Activated CD8-positive, alpha-beta memory T cell treated with anti-CD3 and anti-CD28 coated beads for 48 hours (primary cell): ENCODE results near the gene CADPS.

Source experiments
- DNase-seq, 3 experiments: peaks; one replicate each; pipeline ENCODE4 v3.0.0-alpha.2; 2020; ENCODE audit warnings: low read depth in 2 of 3, low spot score in 2 of 3

CADPS gene

DNA sequence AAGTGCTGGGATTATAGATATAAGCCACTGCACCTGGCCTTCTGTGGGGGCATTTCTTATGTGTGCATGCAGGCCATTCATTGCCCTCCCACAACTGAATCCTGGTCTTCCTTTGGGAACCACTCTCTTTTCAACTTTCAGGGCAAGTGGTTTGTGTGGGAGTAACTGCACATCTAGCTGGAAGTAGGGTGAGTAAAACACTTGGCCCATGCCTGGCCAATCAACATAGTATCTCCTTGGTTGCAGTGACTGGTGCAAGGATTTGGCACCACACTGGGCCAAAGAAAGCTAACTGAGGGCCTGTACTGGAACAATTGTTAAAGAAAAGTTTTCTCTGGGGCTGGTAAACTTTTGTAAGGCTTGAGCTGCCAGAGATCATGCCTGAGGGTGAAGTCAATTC lies 312.6 kb downstream of the CADPS start:
- DNase-seq = no peak

- no peak for DNase-seq
Observed at GRCh38 chr3:62562017-62562416, 313.2 kb downstream of the CADPS start.

GRCh38 chr3:62559831-62560445 lies 315.3 kb downstream of the CADPS start:
- no peak for DNase-seq

- DNase-seq = no peak
Observed at GRCh38 chr3:62558549-62559112, 316.6 kb downstream of the CADPS start.

DNA sequence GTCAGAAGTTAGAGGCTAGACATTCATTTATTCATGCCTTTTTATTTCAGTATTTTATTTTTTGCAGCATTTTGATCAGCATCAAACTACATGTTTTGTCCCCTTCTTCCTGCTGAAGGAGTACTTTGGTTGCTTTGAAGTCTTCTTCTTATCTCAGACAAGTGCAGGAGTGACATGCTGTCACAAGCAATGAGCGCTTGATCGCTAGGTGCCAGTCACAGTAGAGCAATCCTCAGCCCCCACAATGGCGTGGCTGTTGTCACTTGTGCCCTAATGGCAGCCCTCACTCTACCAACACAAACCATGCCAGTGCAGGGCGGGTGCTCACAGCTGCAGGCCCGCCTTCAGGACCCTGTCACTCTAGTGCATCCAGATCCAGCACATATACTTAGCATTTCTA lies 317.2 kb downstream of the CADPS start:
- DNase-seq = no peak

DNA sequence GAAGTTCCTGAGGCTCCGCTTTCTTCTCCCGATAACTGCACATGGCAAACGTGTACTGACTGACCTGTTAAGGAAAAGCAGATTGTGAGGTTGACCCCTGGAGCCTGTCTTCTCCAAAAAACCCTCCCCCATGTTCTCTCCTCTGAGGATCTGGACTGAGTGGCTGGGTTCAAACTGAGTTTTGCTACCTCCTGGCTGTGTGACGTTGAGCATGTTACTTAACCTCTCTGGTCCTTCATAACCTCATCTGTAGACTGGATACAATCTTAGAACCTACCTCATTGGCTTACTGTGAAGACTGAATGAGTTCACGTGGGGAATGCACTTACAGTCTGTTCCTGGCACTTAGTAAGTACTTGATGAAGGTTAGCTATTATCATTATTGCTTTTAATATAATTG lies 317.8 kb downstream of the CADPS start:
- DNase-seq = no peak

- no peak for DNase-seq
Observed at GRCh38 chr3:62556121-62556815, 318.9 kb downstream of the CADPS start.

DNA sequence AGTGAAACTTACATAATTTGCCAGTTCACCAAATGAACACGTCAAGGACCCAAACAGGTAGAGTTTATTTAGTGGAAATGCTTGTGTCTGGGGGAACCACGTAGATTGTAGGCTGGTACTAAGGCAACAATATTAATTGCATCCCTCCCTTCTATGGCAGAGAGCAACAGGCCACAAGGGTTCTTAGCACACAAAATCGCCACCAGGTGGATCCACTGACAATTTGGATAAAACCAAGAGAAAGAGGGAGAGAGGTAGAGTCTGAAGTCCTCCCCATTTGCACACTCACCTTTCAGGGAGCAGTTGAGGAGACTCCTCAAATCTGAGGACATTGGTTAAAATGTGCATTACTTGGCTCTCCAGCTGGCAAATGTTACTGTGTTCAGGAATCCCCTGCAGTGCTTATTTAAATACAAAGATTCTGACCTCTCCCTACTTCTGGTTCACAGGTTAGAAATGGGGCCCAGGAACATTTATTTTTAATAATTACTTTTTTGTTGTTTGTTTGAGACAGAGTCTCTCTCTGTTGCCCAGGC lies 320.9 kb downstream of the CADPS start:
- no peak for DNase-seq

DNA sequence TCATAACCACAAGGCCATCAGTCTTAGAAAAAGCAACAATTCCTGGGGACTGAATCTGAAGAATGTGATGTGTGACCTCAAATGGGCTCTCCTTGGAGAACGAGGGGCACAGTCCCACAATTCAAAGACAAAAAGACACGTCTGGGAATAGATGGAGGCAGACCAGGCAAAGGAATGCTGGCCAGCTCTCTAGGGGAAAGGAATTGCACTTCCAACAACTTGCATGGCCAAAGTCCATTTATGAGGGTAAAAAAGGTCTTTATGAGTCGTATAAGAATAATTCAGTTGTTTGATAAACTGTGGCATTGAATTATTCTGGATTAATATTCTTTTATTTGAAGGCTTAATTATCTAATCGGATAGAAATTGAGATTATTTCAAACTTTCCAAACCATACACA lies 321.4 kb downstream of the CADPS start:
- no peak for DNase-seq

GRCh38 chr3:62551556-62551955 lies 323.7 kb downstream of the CADPS start:
- no peak for DNase-seq

GRCh38 chr3:62550439-62550838 lies 324.8 kb downstream of the CADPS start:
- no peak for DNase-seq

DNA sequence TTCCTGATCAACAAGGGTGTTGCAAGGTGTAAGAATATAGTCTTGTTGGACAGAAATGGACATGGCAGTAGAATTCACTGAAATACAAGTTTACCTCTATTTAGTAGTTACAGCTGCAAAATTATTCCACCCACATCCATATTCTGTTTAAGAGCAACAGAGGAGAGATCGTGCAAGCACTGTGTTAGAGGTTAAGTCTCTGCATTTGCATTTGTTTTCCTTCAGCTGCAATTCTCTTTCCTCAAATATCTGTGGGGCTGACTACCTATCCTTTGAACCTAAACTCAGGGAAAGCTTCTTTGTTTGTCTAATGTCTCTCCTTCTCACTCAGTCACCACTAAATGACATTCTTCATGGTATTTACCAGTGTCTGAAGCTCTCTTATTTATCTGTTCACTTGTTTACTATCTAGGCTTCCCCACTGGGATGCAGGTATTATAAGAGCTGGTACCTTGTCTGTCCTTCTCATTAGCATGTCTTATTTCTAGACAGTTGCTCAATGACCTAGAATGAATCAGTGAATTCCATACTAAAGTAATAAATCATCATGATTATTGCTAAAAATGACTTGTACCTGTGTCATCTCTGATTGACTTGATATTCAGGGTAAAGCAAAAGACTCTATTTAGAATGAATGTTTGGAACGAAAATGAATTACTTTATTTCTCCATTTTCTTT lies 326.5 kb downstream of the CADPS start:
- DNase-seq = no peak

- no peak for DNase-seq
Observed at GRCh38 chr3:62546266-62546665, 328.9 kb downstream of the CADPS start.

- no peak for DNase-seq
Observed at GRCh38 chr3:62542185-62542584, 333.0 kb downstream of the CADPS start.

GRCh38 chr3:62539762-62540161 lies 335.5 kb downstream of the CADPS start:
- DNase-seq = no peak

DNA sequence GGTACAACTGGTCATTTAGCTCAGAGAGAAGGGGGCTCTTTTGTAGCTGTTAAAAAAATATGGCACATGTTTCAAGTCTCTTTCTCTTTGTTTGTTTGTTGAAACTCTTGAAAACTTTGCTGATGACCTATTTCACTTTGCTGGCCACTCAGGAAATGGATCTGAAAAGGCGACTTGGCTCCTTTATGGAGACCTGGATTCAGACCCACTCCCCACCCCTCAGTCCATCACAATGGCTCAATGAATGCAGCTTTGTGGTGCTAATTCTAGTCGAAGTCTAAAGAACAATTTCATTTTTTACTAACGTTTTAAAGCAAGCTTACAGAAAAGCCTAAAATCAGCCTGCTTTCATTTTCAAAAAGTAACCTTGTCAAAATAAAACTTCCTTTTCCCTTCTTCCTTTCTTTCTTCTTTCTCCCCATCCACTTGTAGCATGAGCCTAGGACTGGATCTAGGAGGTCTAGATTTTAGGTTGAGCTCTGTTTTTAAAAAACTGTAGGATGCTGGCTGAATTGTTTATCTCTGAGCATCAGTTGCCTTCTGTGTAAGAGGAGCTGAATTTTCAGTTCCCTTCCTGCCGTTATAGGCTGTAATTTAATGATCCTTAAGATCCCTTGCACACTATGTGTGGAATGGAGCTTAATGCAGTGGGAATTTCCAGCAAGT lies 336.4 kb downstream of the CADPS start:
- no peak for DNase-seq

GRCh38 chr3:62534326-62534725 lies 340.9 kb downstream of the CADPS start:
- DNase-seq = no peak

GRCh38 chr3:62532796-62533195 lies 342.4 kb downstream of the CADPS start:
- DNase-seq = no peak

DNA sequence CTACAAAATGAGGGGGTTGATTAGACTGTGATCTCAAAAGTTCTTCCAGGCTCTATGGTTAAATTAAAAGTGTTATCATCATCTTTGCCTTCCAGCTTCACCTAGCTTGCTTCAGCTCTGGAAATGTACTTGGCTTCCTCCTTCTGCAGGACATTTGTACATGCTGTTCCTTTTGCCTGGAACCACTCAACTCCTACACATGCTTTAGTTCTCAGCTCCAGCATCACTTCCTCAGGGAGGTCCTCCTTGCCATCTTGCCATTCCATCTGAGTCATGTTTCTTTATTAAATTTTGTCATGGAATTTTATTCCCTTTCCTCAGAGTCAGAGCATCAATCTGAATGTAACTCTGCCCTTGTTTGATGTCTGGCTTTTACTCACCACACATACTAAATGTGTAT lies 343.2 kb downstream of the CADPS start:
- no peak for DNase-seq

DNA sequence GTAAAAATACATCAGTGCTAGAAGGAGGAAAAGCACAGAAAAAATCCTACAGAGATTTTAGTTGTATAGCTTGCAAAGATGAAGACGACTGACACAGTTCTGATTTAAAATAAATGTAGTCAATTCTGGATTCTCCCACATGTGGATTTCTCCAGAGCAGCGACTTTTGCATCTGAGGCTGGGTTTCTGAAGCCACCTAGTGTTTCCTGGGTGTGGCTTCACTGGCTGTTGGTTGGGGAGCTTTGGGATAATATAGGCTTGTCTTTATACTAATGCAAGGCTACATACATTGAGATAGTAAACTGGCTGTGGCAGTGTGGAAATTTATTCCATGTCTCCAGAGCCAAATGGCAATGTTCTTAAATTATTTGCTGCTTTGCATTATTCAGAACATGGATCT lies 343.7 kb downstream of the CADPS start:
- DNase-seq = no peak

DNA sequence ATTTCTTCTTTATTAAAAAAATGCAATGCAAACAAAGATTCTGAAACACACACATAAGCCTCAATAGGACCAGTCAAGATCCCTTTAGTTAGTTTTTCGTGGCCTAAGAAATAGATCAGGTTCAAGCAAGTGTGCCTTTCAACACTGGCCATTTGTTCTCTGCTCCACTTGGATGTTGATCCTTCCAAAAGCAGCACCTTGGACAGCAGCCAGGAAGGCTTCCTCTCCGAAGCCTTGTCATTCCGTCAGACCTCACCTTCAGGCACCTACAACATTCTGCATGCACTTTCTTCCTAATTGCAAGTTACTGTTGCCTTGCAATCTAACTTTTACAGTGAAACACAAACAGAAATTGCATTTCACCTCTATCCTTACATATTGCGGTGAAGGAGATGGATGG lies 346.0 kb downstream of the CADPS start:
- DNase-seq = no peak
